ENCODE measurements around the gene NHLH1. TPM values are rescaled to one million over a fixed set of nuclear protein-coding genes. Genes with fewer than 3 reads are reported as not detected.
"Not testable (repeated sequence)": the region's sequence is repeated elsewhere in the genome, so short reads cannot be mapped to it uniquely, and the experiment has no call there.

Gene NHLH1
- total RNA-seq, 1 experiment from 2014 or later, result 2.2 TPM

DNA sequence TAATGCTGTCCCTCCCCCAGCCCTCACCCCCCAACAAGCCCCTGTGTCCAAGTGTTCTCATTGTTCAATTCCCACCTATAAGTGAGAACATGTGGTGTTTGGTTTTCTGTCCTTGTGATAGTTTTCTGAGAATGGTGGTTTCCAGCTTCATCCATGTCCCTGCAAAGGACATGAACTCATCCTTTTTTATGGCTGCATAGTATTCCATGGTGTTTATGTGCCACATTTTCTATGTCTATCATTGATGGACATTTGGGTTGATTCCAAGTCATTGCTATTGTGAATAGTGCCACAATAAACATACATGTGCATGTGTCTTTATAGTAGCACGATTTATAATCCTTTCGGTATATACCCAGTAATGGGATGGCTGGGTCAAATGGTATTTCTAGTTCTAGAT lies 17.9 kb downstream of the NHLH1 start:
- H3K4me3 ChIP-seq; DNase-seq; H3K4me1 ChIP-seq; H3K27me3 ChIP-seq; H3K27ac ChIP-seq; H3K9me3 ChIP-seq (replicated peaks); H3K36me3 ChIP-seq: not testable (repeated sequence)

- DNase-seq; H3K9me3 ChIP-seq (replicated peaks); H3K36me3 ChIP-seq; H3K27ac ChIP-seq; H3K4me1 ChIP-seq; H3K27me3 ChIP-seq; H3K4me3 ChIP-seq: not testable (repeated sequence)
These were observed 21.5 kb downstream of the NHLH1 start for GRCh38 chr1:160388406-160388805.

DNA sequence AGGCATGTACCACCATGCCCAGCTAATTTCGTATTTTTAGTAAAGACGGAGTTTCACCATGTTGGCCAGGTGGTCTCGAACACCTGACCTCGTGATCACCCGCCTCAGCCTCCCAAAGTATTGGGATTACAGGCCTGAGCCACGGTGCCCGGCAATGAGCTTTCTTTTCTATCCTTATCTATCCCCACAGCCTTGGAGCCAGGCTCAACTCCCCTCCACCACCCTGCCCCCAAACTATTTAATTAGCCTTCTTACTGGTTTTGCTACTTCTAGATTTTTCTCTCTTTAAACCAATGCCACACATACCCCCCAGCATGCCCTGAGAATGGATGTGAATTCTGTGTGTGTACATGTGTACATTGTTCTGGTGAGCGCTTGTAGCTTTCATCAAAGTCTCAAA lies 27.8 kb downstream of the NHLH1 start:
- no peak for DNase-seq
- Histone ChIP-seq H3K4me1 (no peaks in the 10 kb centered on the region), H3K27me3 (no peaks in the 10 kb centered on the region), H3K36me3 (no peaks in the 10 kb centered on the region), H3K9me3 (replicated peaks) (no peaks in the 10 kb centered on the region), H3K4me3 (no peak overlapping the region), H3K27ac (no peak overlapping the region)

- no peaks in the 10 kb centered on the region for H3K4me1 ChIP-seq
- H3K27ac ChIP-seq, result no peak overlapping the region
- H3K9me3 ChIP-seq (replicated peaks), result no peaks in the 10 kb centered on the region
- no peak for DNase-seq
- H3K36me3 ChIP-seq, result no peaks in the 10 kb centered on the region
- H3K4me3 ChIP-seq, result no peak overlapping the region
- no peaks in the 10 kb centered on the region for H3K27me3 ChIP-seq
These were observed 30.8 kb downstream of the NHLH1 start for GRCh38 chr1:160397651-160398050.

GRCh38 chr1:160398823-160399222 lies 32.0 kb downstream of the NHLH1 start:
- H3K4me1 ChIP-seq, result no peaks in the 10 kb centered on the region
- H3K36me3 ChIP-seq, result no peaks in the 10 kb centered on the region
- DNase-seq, result no peak
- no peak overlapping the region for H3K27ac ChIP-seq
- H3K27me3 ChIP-seq, result no peaks in the 10 kb centered on the region
- H3K9me3 ChIP-seq (replicated peaks), result no peaks in the 10 kb centered on the region
- no peak overlapping the region for H3K4me3 ChIP-seq

DNA sequence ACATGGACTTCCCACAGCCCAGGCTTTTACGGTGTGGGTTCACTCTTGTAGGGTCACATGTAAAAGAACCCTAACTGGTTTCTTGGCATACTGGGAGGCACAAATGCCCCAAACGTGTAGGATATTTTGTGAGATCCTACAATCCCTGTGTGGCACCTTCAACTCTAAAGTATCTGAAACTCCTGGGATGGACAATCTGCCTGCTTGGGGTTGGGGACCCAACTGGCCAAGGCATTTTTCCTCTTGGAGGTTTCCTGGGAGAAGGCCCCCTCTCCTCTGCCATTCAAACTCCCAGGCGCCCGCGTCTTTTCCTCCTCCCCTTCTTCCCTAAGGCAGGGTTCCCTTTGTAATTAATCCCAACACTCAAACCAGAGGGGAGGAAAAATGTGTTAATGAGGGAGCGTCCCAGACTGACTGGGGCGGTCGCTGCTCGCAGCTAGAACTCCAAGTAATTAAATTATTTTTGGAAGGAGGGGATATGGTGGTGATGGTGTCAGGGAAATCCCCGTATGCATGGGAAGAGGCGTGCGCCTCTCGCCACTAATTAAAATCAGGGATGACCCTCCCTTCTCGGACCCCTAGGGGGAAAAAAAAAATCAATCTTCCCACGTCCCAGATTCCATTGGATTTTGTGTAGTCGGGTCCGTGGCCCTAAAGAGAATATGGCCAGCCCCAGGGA lies 32.8 kb downstream of the NHLH1 start:
- no peaks in the 10 kb centered on the region for H3K36me3 ChIP-seq
- DNase-seq, result no peak
- H3K4me3 ChIP-seq, result peak overlapping the region; percentile 92
- H3K4me1 ChIP-seq, result peaks cover 2% of the 10 kb centered on the region
- peak overlapping the region; percentile 67 for H3K27ac ChIP-seq
- no peaks in the 10 kb centered on the region for H3K27me3 ChIP-seq
- H3K9me3 ChIP-seq (replicated peaks), result no peaks in the 10 kb centered on the region

DNA sequence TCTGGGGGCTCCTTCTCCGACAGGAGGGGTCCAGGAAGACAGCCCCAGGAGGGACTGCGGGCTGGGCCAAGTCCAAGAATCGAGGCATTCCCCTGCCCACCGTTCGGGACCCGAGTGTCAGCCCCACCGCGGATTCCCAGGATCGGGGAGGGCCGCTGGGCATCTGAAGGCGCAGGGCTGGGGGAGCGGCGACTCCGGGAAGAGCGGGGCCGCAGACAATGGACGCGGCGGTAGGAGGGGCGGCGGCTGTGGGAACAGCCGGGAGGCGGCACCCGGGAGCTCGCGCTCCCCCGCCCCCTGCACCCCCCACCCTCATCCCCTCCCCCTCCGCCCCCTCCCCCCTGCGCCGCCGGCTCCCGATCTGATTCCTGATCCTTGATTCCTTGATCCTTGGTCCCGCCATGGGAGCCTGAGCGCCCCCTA lies 33.4 kb downstream of the NHLH1 start, which contains the start of gene VANGL2:
Gene VANGL2, plus strand, starts transcription at position 342 of the 423 bp plus-strand sequence. CDS start 15,274 bp downstream, outside the sequence.
- Histone ChIP-seq H3K27me3 (no peaks in the 10 kb centered on the region), H3K4me3 (peak within 1 kb of the TSS; percentile 92), H3K36me3 (no peaks in the 10 kb centered on the region), H3K27ac (peak within 1 kb of the TSS; percentile 67), H3K4me1 (peaks cover 6% of the 10 kb centered on the region), H3K9me3 (replicated peaks) (no peaks in the 10 kb centered on the region)
- peak; percentile 85 for DNase-seq

GRCh38 chr1:160400646-160401486 lies 34.0 kb downstream of the NHLH1 start:
- peak; percentile 37 to 40 for DNase-seq

DNA sequence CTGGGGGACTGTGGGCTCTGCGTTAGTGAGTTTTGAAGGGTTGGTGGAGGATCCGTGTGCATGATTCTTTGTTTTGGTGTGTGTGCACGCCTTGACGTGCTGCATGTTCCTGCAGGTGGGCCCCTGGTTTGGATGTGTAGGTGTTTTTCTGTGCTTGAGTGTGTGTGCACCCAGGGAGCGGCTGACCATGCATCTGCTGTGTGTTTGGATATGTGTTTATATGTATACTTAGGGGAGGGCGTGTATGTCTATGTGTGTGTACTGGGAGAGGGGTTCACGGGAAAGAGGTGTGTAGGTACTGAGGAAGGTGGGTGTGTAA lies 34.6 kb downstream of the NHLH1 start:
- Histone ChIP-seq H3K27me3 (no peaks in the 10 kb centered on the region), H3K36me3 (no peaks in the 10 kb centered on the region), H3K27ac (no peak overlapping the region), H3K4me1 (peaks cover 10% of the 10 kb centered on the region), H3K9me3 (replicated peaks) (no peaks in the 10 kb centered on the region), H3K4me3 (peak overlapping the region; percentile 92)
- DNase-seq, result no peak

More at GRCh38 chr1:160400646-160401486, 34.0 kb downstream of the NHLH1 start:
- Histone ChIP-seq H3K4me3 (peak overlapping the region; percentile 92), H3K27me3 (no peaks in the 10 kb centered on the region), H3K9me3 (replicated peaks) (no peaks in the 10 kb centered on the region), H3K36me3 (no peaks in the 10 kb centered on the region), H3K4me1 (peaks cover 10% of the 10 kb centered on the region), H3K27ac (peak overlapping the region; percentile 53; the same call in 1 of the 2 replicates)

GRCh38 chr1:160402001-160402795 lies 35.3 kb downstream of the NHLH1 start:
- Histone ChIP-seq H3K27me3 (no peaks in the 10 kb centered on the region), H3K4me3 (no peak overlapping the region), H3K4me1 (peaks cover 10% of the 10 kb centered on the region), H3K27ac (no peak overlapping the region), H3K9me3 (replicated peaks) (no peaks in the 10 kb centered on the region), H3K36me3 (no peaks in the 10 kb centered on the region)
- no peak for DNase-seq

DNA sequence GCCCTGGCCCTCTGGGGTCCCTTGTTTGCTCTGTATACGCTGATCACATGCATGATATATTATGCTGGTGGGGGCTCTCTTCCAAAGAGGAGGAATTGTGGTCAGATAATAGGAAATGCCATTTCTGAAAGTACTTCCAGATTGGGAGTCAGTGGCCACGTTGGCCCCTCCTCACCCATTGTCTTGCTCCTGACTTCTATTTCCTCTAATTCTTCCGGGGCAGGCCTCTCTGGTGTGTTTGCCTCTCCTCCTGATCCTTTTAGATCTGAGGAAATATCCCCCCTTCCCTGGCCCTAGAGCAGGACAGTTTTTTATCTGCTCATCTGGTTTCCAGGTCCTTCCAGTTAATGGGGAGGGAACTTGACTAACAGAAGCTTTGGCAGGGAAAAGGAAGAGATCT lies 36.4 kb downstream of the NHLH1 start:
- Histone ChIP-seq H3K4me1 (peaks cover 10% of the 10 kb centered on the region), H3K27me3 (no peaks in the 10 kb centered on the region), H3K36me3 (no peaks in the 10 kb centered on the region), H3K9me3 (replicated peaks) (no peaks in the 10 kb centered on the region), H3K4me3 (no peak overlapping the region), H3K27ac (no peak overlapping the region)
- no peak for DNase-seq

DNA sequence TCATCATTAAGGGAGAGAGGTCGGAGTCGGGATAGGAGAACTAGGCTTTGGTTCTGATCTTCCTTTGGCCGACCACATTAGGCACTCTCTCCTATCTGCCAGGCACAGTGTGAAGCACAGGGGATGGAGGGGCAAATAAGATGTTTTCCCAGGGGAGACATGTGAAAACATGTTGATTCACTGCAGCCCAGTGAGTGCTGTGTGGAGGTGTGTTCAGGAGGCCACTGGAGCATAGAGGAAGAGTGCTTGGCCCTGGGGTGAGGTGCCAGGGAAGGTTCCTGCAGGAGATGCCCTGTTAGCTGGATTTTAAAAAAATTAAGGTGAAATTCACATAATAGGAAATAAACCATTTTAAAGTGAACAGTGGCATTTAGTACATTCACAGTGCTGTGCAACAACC lies 37.2 kb downstream of the NHLH1 start:
- Histone ChIP-seq H3K27ac (no peak overlapping the region), H3K36me3 (no peaks in the 10 kb centered on the region), H3K4me3 (no peak overlapping the region), H3K27me3 (no peaks in the 10 kb centered on the region), H3K9me3 (replicated peaks) (no peaks in the 10 kb centered on the region), H3K4me1 (peaks cover 10% of the 10 kb centered on the region)
- no peak for DNase-seq

DNA sequence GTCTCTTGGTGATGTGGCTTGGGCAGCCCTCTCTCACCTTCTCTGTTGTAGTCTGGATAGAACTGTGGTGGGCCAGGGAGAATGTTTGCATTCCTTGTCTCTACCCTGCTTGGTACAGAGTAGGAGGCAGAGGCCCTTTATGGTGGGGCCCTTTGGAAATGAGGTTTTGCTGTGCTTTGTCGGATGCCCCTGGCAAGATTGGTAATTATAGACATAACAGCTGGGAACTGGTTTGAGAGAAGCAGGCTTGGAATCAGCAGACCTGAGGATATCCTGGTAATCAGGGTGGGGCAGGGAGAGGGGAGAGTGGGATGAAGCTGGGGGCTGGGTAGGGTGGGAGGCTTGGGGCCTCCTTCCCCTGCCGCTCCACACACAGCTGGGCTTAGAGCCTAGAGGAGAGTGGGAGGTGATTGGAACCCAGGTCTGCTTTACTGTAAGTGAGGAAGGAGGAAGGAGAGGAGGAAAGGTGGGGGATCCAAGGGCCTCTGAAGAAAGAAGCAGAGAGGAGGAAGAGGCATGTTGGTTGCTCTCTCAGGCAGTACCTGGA lies 38.5 kb downstream of the NHLH1 start:
- peak; percentile 43 to 72 for DNase-seq
- Histone ChIP-seq H3K9me3 (replicated peaks) (no peaks in the 10 kb centered on the region), H3K36me3 (no peaks in the 10 kb centered on the region), H3K4me1 (peaks cover 13% of the 10 kb centered on the region), H3K27ac (no peak overlapping the region), H3K27me3 (no peaks in the 10 kb centered on the region), H3K4me3 (no peak overlapping the region)

GRCh38 chr1:160406131-160406968 lies 39.5 kb downstream of the NHLH1 start:
- no peaks in the 10 kb centered on the region for H3K9me3 ChIP-seq (replicated peaks)
- no peak for DNase-seq
- peaks cover 22% of the 10 kb centered on the region for H3K4me1 ChIP-seq
- no peaks in the 10 kb centered on the region for H3K27me3 ChIP-seq
- no peaks in the 10 kb centered on the region for H3K36me3 ChIP-seq
- no peak overlapping the region for H3K27ac ChIP-seq
- H3K4me3 ChIP-seq, result no peak overlapping the region
